ENCODE measurements around the gene NHERF1. TPM values are rescaled to one million over a fixed set of nuclear protein-coding genes. Genes with fewer than 3 reads are reported as not detected.

The NHERF1 gene
- total and polyA plus RNA-seq, 2 of the 8 experiments (the other 6 are each of a cell fraction or from before 2014, with no cell fraction given): 92.9 to 99.2 TPM

GRCh38 chr17:74808714-74809430, 60.4 kb downstream of the NHERF1 start:
- Histone ChIP-seq H2BK5ac (ENCODE audit: low read depth, low read length) (no peak overlapping the region), H2BK20ac (ENCODE audit: low read length) (no peak overlapping the region), H2BK12ac (ENCODE audit: low read depth, low read length) (no peak overlapping the region), H4K8ac (ENCODE audit: extremely low read depth, insufficient read depth, low read length) (no peak overlapping the region), H3K56ac (replicated peaks; ENCODE audit: insufficient read length, low read depth, low read length) (no peak overlapping the region), H2AFZ (ENCODE audit: low read length) (no peak overlapping the region), H3K9ac (replicated peaks in 1 of 4; ENCODE audit: extremely low read depth in 1 of 4, low read depth in 3 of 4, low read length in 3 of 4) (no peak overlapping the region), H3K27me3 (replicated peaks in 1 of 4; ENCODE audit: control insufficient read depth in 3 of 4, extremely low read depth in 1 of 4, insufficient read depth in 3 of 4, low read length in 3 of 4) (no peaks in the 10 kb centered on the region; a peak in 1 of 7 replicates), H3K27ac (ENCODE audit: low read depth, low read length) (no peak overlapping the region), H2BK15ac (ENCODE audit: low read length) (no peak overlapping the region), H2BK120ac (replicated peaks; ENCODE audit: low read depth, low read length) (no peak overlapping the region), H4K5ac (ENCODE audit: insufficient read length, low read depth, low read length) (no peak overlapping the region), H3K9me3 (ENCODE audit: insufficient read depth in 2 of 2, low read depth in 1 of 2, low read length in 1 of 2) (no peaks in the 10 kb centered on the region), H3K18ac (ENCODE audit: extremely low read depth, low read length) (no peak overlapping the region), H3K79me1 (ENCODE audit: low read depth, low read length) (no peaks in the 10 kb centered on the region; the same call in 1 of the 2 replicates), H3K4ac (replicated peaks; ENCODE audit: insufficient read length, low read depth, low read length) (no peak overlapping the region), H3K36me3 (ENCODE audit: control insufficient read depth in 2 of 4, insufficient read depth in 4 of 4, low read length in 3 of 4) (no peaks in the 10 kb centered on the region), H3K4me1 (replicated peaks in 1 of 4; ENCODE audit: control insufficient read depth in 3 of 4, insufficient read depth in 4 of 4, low read length in 3 of 4) (peaks cover 0 to 4% (median 0%) of the 10 kb centered on the region in 4 experiments; a peak in 1 of 7 replicates), H4K20me1 (replicated peaks in 1 of 2; ENCODE audit: control insufficient read depth in 1 of 2, insufficient read depth in 2 of 2, low read length in 2 of 2) (peaks cover 6 to 21% of the 10 kb centered on the region in 2 experiments), H2AK5ac (ENCODE audit: low read depth, low read length) (no peak overlapping the region), H3K14ac (ENCODE audit: insufficient read length) (no peak overlapping the region), H4K91ac (replicated peaks; ENCODE audit: insufficient read length, low read length) (no peak overlapping the region), H3K79me2 (ENCODE audit: control insufficient read depth in 1 of 2, insufficient read depth in 2 of 2, low read length in 2 of 2) (no peaks in the 10 kb centered on the region), H3K23ac (ENCODE audit: insufficient read length) (no peak overlapping the region), H3K4me3 (ENCODE audit: extremely low read depth in 1 of 4, insufficient read depth in 2 of 4, low read depth in 3 of 4, low read length in 4 of 4) (no peak overlapping the region), H3K4me2 (ENCODE audit: insufficient read depth in 1 of 2, low read depth in 2 of 2, low read length in 2 of 2) (no peak overlapping the region), H3K23me2 (ENCODE audit: low read depth, low read length) (no peaks in the 10 kb centered on the region)
- DNase-seq (ENCODE audit: low read depth in 1 of 2, low spot score in 2 of 2) (no peak), FAIRE-seq (no peak)
- WGBS, 2 experiments (ENCODE audit: extremely low coverage in 1 of 2, insufficient coverage in 1 of 2, insufficient read length in 1 of 2, insufficient replicate concordance in 2 of 2, low coverage in 1 of 2, low lambda C conversion rate in 2 of 2, missing lambda C conversion rate in 1 of 2): 86% methylated on average over 17 of the region's 17 CpGs; no CpG with 5 or more reads in 1 of the 2 experiments
- CTCF ChIA-PET (ENCODE audit: partially characterized antibody): interaction anchor here (0.7 to 99.6 kb wide), 5 partner anchors 10 to 401 kb away, joined by 4 to 2981 read pairs (median 12); partner anchors contain the start of genes FDXR, GRIN2C and NAT9
- POLR2A ChIA-PET (ENCODE audit: partially characterized antibody): interaction anchor here (1.6 to 2.3 kb wide), 3 partner anchors 11 to 25 kb away, joined by 3 to 5 read pairs (median 4); no protein-coding TSS in a partner anchor
- TF ChIP-seq SAP30 (IDR thresholded peaks at IDR 0.05; ENCODE audit: insufficient read depth, insufficient replicate concordance, low read length) (no peak), SP4 (IDR thresholded peaks at IDR 0.05; ENCODE audit: low read length) (no peak), TEAD4 (IDR thresholded peaks at IDR 0.05; ENCODE audit: low read depth, low read length) (no peak), CHD1 (IDR thresholded peaks at IDR 0.05; ENCODE audit: low read depth, low read length) (no peak), HDAC6 (IDR thresholded peaks at IDR 0.05; ENCODE audit: low read depth, low read length) (no peak), BCL11A (IDR thresholded peaks at IDR 0.05; ENCODE audit: low read depth in 2 of 2, low read length in 2 of 2) (no peak), KDM4A (IDR thresholded peaks at IDR 0.05; ENCODE audit: low read depth, low read length, severe bottlenecking) (no peak), CTCF (IDR thresholded peaks at IDR 0.05; ENCODE audit: control extremely low read depth in 1 of 3, insufficient read depth in 1 of 3, low read depth in 1 of 3, low read length in 3 of 3) (no peak), EZH2 (IDR thresholded peaks at IDR 0.05; ENCODE audit: low read depth, low read length, severe bottlenecking) (no peak)

Data from H1 (cell line).